TTC549 (cell line): Measurements from ENCODE around the gene SAMD14.

Source experiments
- FAIRE-seq: peaks from 2 replicates; lab custom pipeline; 2012; peaks lifted over from hg19 to GRCh38; lab: Jason Lieb, UNC

Gene SAMD14

DNA sequence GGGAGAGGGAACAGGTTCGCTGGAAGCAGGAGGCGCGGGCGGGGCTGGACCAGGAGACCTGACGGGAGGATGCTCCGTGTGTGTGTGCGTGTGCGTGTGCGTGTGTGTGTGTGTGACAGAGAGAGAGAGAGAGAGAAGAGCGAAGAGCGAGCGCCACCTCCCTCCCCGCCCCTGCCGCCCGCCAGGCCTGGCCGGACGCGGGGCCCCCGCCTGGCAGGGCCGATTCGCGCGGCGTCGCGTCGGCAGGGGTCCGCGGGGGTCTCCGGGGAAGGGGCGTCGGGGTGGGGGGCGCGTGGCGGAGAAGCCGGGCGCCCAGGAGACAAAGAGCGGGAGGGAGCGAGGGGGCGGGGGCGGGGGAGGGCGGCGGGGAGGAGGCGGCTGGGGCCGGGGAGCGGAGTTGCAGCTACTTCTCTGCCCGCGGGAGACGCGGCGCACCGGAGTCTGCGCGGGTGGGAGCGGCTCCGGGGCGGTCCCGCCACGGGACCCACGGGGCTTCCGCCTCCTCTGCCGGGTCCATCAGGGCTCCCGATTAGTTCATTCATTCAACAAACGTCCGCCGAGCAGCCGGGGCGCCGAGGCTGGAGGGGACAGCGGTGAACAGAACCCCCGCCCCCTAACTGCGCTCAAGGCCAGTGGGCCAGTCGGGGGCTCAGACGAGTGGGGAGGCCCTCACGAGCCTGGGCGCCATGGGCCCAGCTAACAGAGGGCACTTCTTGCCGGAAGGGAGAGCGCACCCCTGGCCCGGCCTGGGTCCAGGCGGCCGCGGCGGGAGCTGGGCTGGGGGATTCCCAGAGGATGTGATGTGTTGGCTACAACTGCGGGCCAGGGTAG, at the start of gene SAMD14:
Gene SAMD14, minus strand, starts transcription at position 433 of the 831 bp plus-strand sequence. CDS start 5,201 bp downstream, outside the sequence.
- FAIRE-seq = no peak

DNA sequence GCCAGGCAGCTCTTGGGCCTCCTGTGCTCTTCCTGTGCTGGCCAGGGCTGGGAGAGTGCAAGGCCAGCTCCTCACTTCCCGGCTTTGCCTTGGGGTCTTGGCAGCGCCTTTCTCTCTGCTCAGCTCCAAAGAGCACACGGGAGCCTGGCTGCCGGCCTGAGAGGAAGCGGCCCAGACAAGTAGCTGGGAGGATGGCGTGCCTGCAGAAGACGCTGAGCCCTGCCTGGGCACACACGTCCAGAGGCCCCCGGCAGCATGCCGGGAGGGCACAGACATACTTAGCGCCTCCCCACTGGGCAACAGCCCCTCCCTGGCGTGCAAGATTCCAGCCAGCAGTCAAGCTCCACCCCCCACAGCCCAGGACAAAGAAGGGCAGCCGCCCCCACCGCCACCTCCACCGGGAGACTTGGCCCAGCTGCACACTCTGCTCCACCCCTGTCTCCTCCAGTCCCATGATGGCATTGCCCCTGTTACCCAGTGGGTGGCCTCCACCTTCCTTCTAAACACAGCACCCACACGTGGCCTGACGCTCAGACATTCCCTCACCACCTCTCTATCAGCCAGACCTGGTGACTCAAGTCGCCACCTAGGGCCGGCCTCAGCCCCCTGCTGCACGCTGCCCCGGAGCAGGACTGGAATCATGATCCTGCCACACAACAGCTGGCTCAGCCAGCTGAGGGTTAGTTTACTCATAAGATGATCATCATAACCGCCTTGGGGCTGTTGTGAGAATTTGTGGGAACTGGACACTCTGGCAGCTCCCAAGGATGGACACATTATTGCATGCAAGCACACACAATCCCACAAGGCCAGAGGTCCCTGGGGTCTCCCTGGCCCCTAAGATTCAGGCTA, 48.2 kb upstream of the SAMD14 start:
- FAIRE-seq = no peak

DNA sequence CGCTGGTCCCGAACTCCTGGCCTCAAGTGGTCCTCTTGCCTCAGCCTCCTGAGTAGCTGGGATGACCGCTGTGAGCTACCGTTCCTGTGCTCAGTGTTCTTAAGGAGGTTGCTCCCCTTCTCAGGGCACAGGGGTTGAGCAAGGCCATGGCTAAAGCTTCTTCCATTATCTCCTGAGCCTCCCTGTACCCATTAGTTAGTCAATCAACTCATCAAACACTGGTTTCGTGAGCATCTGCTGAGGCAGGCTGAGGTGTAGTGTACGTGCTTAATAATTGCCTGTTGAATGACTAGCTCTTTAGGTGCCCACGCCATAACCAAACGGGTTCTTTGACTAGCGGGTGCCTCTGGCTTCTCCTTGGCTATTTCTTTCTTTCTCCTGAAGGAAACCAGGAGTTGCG, 47.5 kb upstream of the SAMD14 start:
- FAIRE-seq = no peak

DNA sequence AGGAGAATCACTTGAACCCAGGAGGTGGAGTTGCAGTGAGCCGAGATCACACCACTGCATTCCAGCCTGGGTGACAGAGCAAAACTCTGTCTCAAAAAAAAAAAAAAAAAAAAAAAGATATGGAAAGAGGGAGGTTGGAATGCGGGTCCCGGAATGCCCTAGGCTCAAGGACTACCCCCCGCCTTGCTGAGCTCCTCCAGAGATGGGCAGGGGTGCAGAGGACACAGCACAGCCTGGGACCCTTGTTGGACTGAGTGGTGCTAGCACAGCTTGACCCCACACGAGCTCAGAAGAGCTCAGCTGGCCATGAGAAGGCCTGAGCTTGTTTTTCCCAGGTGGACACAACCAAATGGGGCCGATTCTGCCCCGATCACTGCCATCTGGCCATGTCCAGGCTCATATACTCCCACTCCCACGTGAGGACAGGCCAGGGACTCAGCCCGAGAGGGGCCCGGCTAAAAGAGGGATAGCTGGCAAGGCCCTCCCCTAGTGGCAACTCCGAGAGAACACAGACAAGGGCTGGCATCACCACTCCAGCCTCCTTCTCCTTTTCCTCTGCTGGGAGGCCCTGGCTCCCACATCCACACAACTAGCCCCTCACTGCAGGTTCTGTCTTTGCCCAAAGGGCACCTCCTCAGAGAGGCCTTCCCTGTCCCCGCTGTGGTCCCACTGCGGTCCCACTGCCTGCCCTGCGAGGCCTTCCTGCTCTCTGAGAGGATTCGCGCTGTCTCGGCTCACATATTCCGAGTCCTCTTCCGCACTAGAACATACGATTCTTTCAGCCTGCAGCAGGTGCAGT, 46.8 kb upstream of the SAMD14 start:
- no peak for FAIRE-seq

DNA sequence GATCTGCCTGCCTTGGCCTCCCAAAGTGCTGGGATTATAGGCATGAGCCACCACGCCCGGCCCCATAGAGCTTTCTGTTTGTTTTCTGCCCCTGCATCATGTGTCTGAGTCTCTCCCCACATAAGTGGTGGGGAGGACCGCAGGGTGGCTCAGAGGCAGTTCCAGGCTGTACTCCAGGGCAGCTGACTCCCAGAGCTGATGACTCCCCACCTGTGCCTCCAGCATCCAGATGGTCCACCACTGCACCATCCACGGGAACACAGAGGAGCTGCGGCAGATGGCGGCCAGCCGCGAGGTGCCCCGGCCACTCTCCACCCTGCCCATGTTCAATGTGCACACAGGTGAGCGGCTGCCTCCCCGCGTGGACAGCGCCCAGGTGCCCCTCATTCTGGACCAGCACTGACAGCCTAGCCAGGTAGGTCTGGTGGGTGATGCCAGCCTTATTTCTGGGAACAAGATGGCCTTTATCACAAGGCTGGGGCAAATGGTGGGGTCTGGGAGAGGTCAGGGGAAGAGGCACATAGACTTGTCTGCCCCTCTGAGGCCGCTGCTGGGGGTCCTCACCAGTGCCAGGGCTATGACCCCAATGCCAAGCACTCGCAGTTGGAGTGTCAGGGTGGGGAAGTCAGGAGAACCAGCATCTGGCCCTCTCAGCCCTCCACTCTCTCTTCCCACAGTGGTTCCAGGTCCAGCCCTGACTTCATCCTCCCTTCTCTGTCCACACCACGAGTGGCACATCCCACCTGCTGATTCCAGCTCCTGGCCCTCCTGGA, 45.3 kb upstream of the SAMD14 start:
- FAIRE-seq = no peak

DNA sequence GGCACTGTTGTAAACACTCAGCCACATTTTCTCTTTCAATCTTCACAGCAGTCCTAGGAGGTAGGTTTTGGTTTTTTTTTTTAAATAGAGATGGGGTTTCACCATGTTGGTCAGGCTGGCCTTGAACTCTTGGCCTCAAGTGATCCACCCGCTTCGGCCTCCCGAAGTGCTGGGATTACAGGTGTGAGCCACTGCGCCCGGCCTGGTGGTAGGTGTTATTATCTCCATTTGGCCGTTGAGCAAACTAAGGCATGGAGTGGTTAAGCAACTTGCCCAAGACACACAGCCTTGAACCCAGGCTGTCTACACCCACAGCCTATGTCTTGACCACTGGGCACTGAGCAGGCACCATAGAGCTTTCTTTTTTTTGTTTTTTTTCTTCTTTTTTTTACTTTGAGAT, 44.5 kb upstream of the SAMD14 start:
- no peak for FAIRE-seq

DNA sequence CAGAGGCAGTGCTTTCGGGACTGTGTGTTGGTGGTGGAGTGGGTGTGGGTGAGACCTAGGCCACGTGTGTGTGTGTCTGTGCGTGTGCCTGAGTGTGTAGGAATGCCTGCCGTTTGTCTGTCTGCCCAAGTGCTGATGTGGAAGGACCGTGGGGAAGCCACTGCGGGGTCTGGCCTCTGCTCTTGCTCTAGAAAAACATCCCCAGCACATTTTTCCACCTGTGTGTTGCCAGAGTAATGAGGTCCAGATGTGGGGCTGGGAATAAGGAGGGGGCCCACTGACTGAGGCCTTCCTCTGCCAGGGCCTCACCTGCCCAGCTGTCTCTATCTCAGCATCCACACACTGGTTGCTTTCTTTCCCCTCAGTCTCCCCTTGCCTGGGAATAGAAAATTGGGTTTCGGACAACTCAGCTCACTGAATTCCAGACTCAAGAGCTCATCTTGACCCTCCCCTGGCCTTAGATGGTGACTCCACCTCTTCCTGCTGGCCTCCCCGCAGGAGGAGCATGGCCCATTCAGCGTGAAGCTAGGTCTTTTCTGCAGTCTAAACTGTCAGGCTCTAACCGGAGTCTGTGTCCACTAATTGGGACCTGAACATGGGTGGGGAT, 43.5 kb upstream of the SAMD14 start:
- FAIRE-seq = no peak

DNA sequence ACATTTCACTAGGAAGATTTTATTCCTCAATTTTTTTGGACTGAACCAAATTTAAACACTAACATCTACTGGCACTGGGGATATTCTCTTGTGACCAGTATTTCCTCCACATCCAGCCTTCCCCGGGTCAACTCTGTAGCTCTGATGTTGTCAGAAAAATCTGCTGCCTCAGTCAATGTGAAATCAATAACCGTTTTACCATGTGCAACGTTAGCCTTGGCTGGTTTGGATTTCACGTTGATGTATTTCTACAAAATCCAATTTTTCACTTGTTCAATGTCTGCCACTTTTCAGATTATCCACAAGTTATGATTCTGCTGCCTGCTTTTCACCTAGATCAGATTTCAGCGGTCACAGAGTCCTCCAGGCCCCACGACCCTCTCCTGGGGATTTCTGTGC, 43.0 kb upstream of the SAMD14 start:
- no peak for FAIRE-seq

DNA sequence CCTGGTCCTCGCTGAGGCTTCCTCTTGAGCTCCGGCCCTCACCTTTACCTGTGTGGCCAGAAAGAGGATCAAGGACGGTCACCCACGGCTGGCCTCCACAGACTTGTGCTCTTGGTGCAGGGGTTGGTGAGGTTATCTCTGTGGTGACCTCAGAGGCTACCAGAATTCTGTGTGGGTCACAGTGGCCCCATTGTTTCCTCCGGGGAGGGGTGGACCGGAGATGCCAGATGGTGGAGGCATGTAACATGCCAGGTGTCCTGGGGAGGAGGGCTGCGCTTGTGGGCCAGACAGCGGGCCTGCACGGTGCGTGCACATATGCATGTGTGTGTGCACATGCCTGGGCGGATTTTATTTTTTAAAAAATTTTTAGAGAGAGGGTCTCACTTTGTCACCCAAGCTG, 42.2 kb upstream of the SAMD14 start:
- no peak for FAIRE-seq

DNA sequence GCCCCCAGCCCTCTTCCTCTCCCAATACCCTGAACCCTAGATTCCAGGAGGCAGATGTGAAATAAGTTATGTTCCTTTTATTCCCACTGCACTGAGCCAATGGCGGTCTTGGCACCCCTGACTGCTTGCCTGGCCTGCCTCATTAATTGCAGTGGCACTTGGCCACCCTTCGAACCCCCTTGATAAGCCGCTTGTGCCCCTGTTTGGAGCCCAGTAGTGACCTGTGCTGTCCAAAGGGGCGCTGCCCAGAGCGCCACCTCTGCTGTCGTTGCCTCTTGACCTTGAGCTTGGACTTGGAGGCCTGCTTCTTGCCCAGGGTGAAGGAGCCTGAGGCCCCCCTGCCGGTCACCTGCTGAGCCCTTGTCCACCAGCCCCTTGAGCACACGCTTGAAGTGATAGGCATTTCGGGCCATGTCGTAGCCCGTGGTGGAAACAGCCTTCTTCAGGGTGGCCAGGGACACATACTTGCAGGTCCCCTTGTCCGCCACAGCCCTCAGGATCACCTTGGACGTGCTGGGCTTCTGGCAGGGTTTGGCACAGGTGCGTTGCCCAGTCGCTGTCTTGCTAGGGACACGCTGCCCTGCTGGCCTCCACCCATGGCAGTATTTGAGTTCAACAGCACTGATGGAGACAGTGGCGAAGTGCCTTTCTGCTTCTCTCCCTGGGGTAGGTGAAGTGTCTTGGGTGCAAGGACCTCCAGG, 41.6 kb upstream of the SAMD14 start:
- FAIRE-seq = no peak

DNA sequence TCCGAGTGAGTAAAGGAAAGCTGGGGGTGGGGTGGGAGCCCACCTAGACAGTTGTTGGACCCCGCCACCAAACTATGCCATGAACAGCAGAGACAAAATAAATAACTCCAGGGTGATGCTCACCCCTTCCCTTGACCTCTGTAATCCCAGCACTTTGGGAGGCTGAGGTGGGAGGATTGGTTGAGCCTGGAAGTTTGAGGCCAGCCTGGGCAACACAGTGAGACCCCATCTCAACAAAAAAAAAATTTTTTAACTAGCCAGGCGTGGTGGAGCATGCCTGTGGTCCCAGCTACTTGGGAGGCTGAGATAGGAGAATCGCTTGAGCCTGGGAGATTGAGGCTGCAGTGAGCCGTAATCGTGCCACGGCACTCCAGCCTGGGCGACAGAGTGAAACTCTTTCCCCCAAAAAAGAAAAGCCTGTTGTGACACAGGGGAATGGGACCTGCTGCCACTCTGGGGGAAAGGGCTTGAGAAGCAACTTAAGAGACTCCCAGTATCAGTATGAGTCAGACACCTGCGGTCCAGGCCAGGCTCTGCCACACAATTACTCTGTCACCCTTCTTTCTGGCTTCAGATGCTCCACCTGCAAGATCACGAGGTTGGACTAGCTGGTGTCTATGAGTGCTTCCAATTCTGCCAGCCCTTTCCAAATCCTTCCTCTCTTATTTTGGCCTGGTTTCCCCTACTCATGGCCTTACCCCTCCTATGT, 40.9 kb upstream of the SAMD14 start:
- FAIRE-seq = no peak

DNA sequence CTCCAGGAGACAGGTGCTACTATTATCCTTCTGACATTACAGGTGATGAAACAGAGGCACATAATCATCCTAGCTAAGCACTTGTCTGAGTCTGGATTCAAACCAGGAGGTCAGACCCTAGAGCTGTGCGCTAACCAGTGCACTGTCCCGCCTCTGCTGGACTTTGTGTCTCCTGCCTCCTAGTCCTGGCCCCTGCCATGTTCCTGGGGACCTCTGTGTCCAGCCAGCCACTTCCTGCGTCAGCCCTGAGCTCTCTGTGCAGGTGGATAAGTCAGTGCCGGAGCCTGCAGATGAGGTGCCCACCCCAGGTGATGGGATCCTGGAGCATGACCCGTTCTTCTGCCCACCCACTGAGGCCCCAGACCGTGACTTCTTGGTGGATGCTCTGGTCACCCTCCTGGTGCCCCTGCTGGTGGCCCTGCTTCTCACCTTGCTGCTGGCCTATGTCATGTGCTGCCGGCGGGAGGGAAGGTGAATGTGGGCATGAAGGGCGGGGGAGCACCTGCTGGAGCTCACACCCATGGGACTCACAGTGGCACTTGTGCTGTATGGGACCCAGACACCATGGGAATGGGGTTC, 40.0 kb upstream of the SAMD14 start:
- no peak for FAIRE-seq

DNA sequence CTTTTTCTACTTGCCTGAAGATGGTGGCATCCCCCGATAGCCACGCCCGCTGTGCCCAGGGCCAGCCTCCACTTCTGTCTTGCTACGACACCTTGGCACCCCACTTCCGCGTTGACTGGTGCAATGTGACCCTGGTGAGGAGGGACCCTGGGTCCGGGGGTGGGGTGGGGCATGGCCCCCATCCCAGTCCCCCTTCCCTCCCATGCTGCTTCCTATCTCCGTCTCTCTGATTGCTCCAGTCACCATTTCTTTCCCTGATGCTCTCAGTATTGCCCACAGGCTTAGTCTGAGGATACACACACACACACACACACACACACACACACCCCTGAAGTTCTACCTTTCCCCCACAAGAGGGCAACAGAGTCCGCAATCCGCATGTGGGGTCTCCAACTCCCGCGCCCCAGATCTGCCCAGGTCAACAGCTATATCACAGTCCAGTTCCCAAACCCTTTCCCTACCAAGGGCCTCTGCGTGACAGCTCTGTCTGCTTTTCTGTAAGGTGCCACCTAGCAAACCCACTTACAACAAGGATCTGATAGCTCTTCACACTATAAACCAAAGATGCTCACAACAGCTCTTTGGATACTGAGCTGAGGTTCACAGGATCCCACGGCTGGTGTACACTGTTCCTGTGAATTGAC, 39.3 kb upstream of the SAMD14 start:
- no peak for FAIRE-seq

DNA sequence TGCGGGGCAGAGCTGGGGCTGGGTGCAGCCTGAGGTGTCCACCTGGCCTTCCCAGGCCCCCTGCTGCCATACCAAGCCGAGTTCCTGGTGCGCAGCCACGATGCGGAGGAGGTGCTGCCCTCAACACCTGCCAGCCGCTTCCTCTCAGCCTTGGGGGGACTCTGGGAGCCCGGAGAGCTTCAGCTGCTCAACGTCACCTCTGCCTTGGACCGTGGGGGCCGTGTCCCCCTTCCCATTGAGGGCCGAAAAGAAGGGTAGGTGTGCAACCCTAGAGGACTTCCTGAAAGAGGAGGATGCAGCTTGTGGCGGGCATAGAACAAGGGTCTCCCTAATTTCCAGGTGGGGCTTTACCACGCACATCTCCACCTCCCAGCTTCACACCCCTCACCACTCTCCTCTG, 38.4 kb upstream of the SAMD14 start:
- no peak for FAIRE-seq

DNA sequence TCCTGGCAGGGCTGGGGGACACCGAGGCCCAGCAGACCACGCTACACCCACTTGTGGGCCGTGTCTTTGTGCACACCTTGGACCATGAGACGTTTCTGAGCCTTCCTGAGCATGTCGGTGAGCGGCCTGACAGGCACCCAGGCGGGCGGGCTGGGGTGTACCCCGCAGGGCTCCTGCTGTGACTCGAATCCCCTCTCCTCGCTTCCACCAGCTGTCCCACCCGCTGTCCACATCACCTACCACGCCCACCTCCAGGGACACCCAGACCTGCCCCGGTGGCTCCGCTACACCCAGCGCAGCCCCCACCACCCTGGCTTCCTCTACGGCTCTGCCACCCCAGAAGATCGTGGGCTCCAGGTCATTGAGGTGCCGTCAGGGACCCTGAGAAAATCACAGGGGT, 37.4 kb upstream of the SAMD14 start:
- no peak for FAIRE-seq

DNA sequence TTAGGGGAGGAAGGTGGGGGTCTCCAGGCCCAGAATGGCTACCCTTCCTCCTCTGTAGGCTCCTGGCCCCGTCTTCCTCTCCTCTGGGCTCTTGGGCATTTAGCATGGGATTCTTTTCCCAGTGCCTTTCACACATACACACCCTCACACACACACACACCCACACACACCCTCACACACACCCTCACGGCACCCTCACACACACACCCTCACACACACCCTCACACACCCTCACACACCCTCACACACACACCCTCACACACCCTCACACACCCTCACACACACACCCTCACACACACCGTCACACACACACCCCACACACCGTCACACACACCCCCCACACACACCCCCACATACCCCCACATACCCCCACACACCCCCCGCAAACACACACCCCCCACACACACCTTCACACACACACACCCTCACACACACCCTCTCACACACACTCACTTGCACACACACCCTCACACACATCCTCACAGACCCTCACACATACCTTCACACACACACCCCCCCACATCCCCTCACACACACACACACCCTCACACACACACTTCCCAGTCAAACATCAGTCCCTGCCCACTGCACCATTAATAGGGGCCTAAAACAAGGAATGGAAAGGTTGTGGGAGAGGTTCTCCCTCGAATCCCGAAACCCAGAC, 36.7 kb upstream of the SAMD14 start:
- no peak for FAIRE-seq

DNA sequence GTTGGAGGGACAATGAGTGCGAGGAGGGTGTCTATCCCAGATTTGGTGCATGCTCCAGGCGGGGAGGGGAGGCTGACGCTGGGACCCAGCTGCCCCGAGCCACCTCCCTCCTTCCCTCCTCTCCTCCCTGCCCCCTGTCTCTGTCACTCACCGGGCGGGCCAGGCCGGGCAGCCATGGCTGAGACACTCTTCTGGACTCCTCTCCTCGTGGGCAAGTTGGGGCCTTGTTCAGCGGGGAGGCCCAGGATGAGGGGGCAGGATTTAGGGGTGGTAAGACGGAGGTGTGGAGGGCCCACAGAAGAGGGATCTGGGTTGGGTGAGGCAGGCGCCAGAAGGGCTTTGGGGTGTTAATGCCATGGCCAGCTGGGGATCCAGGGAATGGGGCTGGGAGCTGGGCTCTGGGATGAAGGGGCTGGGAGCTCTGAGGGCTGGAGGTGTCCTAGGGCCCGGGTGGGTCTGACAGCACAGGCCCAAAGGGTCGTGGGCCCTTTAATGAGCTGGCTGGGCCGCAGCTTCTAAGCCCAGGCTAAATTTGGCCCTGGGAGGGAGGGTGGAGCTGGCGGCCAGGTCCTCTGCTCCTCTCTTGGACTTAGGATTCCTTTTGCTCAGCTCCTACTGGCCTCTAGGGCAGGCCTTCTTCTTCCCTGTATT, 36.0 kb upstream of the SAMD14 start, which contains the start of gene SGCA:
Gene SGCA, plus strand, starts transcription at position 139 of the 651 bp plus-strand sequence. Its CDS starts 36 bp downstream, at position 175.
- no peak for FAIRE-seq

DNA sequence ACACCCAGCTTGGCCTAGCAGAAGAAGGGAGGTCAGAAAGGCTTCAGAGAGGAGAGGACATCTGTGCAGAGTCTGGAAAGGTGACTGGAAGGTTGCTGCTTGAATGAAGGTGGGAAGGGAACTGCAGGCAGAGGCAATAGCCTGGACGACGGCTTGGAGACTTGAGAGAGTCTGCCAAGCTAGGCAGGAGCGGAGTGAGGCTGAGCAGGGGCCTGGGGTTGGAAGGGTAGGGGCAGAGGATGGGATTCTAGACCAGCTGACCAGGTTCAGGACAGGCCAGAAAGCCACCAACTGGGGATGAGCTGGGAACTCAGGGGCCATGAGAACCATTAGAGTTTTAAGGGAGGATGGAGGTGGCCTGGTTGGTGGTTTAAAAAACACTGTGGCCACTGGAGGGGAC, 35.5 kb upstream of the SAMD14 start:
- no peak for FAIRE-seq
